Measurements from ENCODE around the gene PKN2.
"Not testable (repeated sequence)": the region's sequence is repeated elsewhere in the genome, so short reads cannot be mapped to it uniquely, and the experiment has no call there.

The PKN2 gene

GRCh38 chr1:88678405-88678804 is 5.7 kb upstream of the PKN2 start:
- no peak for DNase-seq (ENCODE audit: extremely low read depth in 1 of 2, low read depth in 1 of 2)

- no peak for DNase-seq (ENCODE audit: extremely low read depth in 1 of 2, low read depth in 1 of 2)
Measured at GRCh38 chr1:88680471-88680870, 3.6 kb upstream of the PKN2 start.

GRCh38 chr1:88680911-88681622 is 3.0 kb upstream of the PKN2 start:
- no peak for DNase-seq (ENCODE audit: extremely low read depth in 1 of 2, low read depth in 1 of 2)

GRCh38 chr1:88684482-88685258 is 597 bp downstream of the PKN2 start:
- peak in 1 of 2 donors; percentile 36 for DNase-seq (ENCODE audit: extremely low read depth in 1 of 2, low read depth in 1 of 2)

GRCh38 chr1:88685259-88685620 is 1.2 kb downstream of the PKN2 start:
- no peak for DNase-seq (ENCODE audit: extremely low read depth in 1 of 2, low read depth in 1 of 2)

- no peak for DNase-seq (ENCODE audit: extremely low read depth in 1 of 2, low read depth in 1 of 2)
Measured at GRCh38 chr1:88691540-88691939, 7.5 kb downstream of the PKN2 start.

- no peak for DNase-seq (ENCODE audit: extremely low read depth in 1 of 2, low read depth in 1 of 2)
Measured at GRCh38 chr1:88695781-88696180, 11.7 kb downstream of the PKN2 start.

- DNase-seq (ENCODE audit: extremely low read depth in 1 of 2, low read depth in 1 of 2): no peak
Measured at GRCh38 chr1:88697503-88697902, 13.4 kb downstream of the PKN2 start.

- no peak for DNase-seq (ENCODE audit: extremely low read depth in 1 of 2, low read depth in 1 of 2)
Measured at GRCh38 chr1:88698140-88698539, 14.1 kb downstream of the PKN2 start.

GRCh38 chr1:88698764-88699163 is 14.7 kb downstream of the PKN2 start:
- DNase-seq (ENCODE audit: extremely low read depth in 1 of 2, low read depth in 1 of 2): no peak

- DNase-seq (ENCODE audit: extremely low read depth in 1 of 2, low read depth in 1 of 2): no peak
Measured at GRCh38 chr1:88700425-88701013, 16.4 kb downstream of the PKN2 start.

- DNase-seq (ENCODE audit: extremely low read depth in 1 of 2, low read depth in 1 of 2): no peak
Measured at GRCh38 chr1:88701275-88701674, 17.2 kb downstream of the PKN2 start.

- not testable (repeated sequence) for DNase-seq (ENCODE audit: extremely low read depth in 1 of 2, low read depth in 1 of 2)
Measured at GRCh38 chr1:88701793-88702192, 17.7 kb downstream of the PKN2 start.

- DNase-seq (ENCODE audit: extremely low read depth in 1 of 2, low read depth in 1 of 2): no peak
Measured at GRCh38 chr1:88708011-88708410, 23.9 kb downstream of the PKN2 start.

- DNase-seq (ENCODE audit: extremely low read depth in 1 of 2, low read depth in 1 of 2): not testable (repeated sequence)
Measured at GRCh38 chr1:88712907-88713306, 28.8 kb downstream of the PKN2 start.

- DNase-seq (ENCODE audit: extremely low read depth in 1 of 2, low read depth in 1 of 2): not testable (repeated sequence)
Measured at GRCh38 chr1:88716571-88716970, 32.5 kb downstream of the PKN2 start.

- DNase-seq (ENCODE audit: extremely low read depth in 1 of 2, low read depth in 1 of 2): no peak
Measured at GRCh38 chr1:88722492-88722891, 38.4 kb downstream of the PKN2 start.

- DNase-seq (ENCODE audit: extremely low read depth in 1 of 2, low read depth in 1 of 2): no peak
Measured at GRCh38 chr1:88726697-88727096, 42.6 kb downstream of the PKN2 start.

GRCh38 chr1:88727205-88727604 is 43.1 kb downstream of the PKN2 start:
- DNase-seq (ENCODE audit: extremely low read depth in 1 of 2, low read depth in 1 of 2): no peak

GRCh38 chr1:88729297-88729696 is 45.2 kb downstream of the PKN2 start:
- DNase-seq (ENCODE audit: extremely low read depth in 1 of 2, low read depth in 1 of 2): no peak

GRCh38 chr1:88730132-88730675 is 46.1 kb downstream of the PKN2 start:
- no peak for DNase-seq (ENCODE audit: extremely low read depth in 1 of 2, low read depth in 1 of 2)

- DNase-seq (ENCODE audit: extremely low read depth in 1 of 2, low read depth in 1 of 2): no peak
Measured at GRCh38 chr1:88730995-88731394, 46.9 kb downstream of the PKN2 start.

Data from activated CD8-positive, alpha-beta memory T cell treated with anti-CD3 and anti-CD28 coated beads for 1 hour (primary cell).